Activated T-cell treated with anti-CD3 and anti-CD28 coated beads for 24 hours (primary cell): ENCODE data around the gene TSPAN1.

Experiments used
- DNase-seq: peaks from one replicate; pipeline ENCODE4 v3.0.0-alpha.2; 2020; ENCODE audit warnings: low read depth

The TSPAN1 gene

DNA sequence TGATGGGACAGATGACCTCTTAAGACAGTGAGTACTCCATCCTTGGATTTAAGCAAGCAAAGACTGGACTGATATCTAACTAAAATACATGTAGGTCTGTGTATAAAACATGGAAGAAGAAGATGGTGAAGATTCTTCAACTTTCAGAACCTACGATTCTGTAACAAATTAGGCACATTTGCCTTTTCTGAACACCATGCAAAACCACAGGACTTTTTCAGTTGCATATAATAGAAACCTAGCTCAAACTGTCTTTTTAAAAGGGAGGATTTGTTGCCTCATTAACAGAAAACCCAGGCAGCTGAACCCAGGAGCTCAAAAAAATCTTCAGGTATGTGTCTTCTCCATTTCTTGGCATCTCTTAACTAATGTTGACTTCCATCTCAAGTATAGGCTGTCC is 14.7 kb upstream of the TSPAN1 start:
- DNase-seq = no peak

DNA sequence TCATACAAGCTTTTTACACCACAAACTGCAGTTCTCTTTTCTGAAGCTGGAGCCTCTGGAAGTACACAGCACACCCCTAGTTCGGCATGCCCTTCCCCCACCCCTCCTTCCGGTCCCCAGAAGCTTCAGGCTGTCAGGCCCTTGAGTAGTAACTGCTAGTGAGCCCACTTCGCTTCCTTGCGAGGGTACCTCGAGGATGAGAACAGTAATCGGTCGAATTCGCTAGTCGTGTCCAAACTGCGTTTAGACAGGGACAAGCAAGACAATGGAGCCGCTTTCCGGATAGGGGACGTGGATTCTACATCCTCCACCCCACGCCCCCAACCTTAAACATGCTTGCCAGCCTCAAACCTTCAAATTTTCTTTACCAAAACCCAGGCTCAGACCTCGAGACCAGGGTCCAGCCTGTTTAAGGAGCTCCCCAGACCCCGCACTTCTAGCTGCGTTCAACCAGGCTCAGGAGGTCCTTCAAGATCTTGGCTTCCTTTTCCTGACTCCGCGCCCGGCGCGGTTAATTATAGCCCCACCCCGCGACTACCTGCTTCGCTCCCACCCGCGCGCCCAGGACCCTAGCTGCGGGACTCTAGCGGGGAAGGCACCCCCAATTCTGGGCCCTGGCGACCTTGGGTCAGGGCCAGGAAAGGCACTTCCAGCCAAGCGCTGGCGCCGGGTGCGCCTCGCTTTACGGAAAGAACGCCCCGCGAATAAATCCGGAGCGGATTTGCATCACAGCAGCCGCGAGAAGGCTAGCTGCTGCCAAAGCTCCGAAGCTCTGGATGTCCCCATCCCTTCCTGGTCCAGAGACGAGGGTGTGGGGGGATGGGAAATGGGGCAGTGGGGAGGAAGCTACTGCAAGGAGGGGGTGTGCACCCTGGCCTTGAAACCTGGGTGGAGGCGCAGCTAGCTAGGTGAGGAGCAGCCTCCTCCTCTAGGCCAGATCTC is 8.1 kb upstream of the TSPAN1 start:
- peak; percentile 23 for DNase-seq

- no peak for DNase-seq
Observed at GRCh38 chr1:46168477-46168876, 6.4 kb upstream of the TSPAN1 start.

DNA sequence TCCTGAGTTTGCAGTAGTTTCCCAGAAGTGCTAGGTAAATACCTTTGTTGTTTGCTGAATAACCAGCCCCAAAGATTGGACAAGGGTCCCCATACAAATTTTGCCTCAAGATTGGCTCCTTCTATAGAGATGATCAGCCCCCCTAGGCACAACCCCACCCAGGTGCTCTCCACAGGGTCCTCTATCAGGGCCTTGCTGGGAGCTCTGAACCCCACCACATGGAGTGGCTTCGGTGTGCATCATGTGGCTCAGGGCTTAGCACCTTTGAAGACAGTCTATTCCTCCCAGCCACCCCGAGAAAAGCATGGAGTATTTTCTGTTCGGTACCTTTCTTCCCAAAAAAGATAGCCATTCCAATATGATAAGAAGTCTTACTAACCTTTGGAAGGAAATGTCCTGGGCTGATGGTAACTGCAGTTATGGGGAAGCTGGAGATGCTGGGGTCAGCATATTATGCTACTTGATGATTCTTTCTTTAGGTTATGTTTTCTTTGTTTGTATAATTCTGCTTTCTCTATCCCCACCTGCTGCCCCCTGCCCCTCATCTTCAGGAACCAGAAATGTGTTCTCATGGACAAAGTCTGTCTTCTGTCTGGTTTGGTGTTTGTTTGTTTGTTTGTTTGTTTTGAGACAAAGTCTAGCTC is 5.0 kb upstream of the TSPAN1 start:
- no peak for DNase-seq

- no peak for DNase-seq
Observed at GRCh38 chr1:46171351-46171750, 3.5 kb upstream of the TSPAN1 start.

DNA sequence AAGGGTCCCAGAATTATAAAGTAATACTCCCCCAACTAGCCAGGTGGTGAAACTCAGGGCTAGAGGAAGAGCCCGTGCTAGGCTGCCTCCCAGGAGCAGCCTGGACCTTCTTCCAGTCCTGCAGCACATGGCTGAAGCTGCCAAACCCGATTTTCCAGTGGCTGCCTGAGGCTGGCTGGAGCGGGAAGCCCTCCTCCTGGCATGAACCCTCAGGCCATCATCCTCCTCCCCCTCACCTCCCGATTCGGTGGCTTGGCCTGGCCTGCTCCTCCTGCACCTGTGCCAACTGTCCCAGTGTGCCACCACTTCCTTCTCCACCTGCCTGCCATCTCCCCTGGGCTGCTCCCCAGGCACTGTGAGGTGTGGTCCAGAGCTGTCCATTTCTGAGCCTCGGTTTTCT is 3.0 kb upstream of the TSPAN1 start:
- DNase-seq = no peak

GRCh38 chr1:46172321-46172720 is 2.6 kb upstream of the TSPAN1 start:
- DNase-seq = no peak

DNA sequence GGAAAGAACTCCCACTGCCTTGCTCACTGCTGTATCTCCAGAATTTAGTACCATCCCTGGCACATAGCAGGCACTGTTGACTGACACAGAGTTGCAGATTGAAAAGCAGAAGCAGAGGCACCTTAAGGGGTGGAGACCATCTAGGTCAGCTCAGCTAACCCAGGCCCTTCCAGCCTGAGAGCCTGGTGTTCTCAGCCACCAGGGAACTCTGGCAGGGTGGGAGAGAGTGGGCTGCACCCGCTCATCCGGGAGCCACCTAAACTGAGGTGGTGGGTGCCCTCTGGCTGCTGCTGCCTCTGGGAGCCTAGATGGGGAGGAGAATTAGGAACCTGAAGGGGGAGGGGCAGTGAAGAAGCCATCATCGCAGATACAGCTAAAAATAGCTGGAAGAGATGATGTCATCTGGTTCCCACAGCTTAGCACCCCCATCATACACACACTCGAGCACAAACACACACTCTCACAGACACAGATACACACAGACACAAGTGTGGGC is 1.5 kb upstream of the TSPAN1 start:
- DNase-seq = no peak

- no peak for DNase-seq
Observed at GRCh38 chr1:46175243-46175642, 356 bp downstream of the TSPAN1 start.

- no peak for DNase-seq
Observed at GRCh38 chr1:46176211-46176865, 1.5 kb downstream of the TSPAN1 start, which contains the start of gene P3R3URF. P3R3URF (minus strand) TSS chr1:46176488; CDS start chr1:46176471, 17 bp downstream.

DNA sequence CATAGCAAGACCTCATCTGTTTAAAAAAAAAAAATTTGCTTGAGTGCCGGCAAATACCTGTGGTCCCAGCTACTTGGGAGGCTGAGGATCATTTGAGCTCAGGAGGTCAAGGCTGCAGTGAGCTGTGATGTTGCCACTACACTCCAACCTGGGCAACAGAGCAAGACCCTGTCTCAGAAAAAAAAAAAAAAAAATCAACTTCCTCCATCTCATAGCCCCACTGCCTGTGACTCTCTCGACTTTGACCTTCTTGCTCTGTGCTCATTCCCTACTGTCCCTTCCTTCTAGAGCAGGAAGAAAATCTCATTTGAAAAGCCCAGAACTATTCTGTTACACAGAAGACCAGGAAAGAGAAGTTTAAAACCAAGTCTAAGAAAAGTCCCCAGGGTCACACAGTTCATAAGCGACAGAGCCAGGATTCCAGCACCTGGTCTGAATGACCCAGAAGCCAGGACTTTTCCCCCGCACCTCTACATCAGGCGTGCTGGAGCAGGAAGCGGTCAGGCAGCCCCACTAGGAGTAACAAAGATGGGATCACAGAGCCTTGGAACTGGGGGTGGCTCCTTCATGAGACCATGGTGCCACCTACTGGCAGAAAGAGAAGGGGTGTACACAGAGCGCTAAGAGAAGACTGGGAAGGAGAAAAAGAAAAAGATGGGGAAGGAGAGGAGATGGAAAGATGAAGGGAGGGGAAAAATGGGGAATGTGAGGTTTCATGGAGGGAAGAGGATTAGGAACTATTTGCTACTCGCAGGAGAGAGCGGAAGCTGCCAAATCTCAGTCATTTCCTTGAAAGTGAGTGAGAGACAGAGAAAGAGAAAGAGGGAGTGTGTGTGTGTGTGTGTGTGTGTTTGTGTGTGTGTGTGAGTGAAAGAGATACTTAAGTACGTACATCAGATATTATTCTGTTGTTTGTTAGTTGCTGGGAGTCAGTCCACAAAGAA is 4.5 kb downstream of the TSPAN1 start:
- peak; percentile 48 for DNase-seq

- DNase-seq = no peak
Observed at GRCh38 chr1:46180082-46180616, 5.3 kb downstream of the TSPAN1 start.

GRCh38 chr1:46181343-46182260 is 6.7 kb downstream of the TSPAN1 start:
- DNase-seq = no peak

DNA sequence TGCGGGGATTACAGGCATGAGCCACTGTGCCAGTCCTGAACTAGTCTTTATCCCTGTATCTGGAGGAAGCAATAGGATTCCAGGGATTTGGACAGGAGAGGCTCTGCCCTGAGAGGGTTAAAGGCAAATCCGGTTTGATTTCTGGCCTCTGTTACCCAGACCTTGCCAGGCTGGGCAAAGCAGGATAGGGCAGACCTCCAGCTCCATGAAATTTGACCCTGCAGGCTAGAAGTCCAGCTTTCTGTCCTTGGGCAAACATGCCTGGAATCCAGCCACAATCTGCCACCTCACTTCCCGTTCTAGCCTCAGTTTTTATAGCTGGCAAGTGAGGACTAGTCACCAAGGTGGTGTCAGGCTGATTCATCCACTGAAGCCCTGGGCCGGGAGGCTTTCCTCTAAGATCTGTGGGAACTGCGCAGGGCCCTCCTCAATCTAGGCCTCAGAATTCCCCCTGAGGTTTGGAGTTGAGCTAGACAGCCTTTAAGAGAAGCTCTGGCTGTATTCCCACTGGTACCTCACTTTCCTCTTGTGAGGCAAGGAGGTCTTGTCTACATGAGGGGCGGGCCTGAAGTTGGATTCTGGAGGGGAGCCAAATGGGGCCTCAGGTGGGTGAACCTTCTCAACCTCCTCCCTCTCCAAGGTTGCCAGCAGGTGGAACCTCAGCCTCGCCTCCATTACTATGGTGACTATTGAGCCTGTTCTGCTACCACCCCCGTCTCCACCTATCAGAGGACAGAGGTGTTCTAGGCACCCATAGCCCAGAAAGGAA is 8.4 kb downstream of the TSPAN1 start:
- no peak for DNase-seq

- no peak for DNase-seq
Observed at GRCh38 chr1:46183926-46184557, 9.2 kb downstream of the TSPAN1 start.

DNA sequence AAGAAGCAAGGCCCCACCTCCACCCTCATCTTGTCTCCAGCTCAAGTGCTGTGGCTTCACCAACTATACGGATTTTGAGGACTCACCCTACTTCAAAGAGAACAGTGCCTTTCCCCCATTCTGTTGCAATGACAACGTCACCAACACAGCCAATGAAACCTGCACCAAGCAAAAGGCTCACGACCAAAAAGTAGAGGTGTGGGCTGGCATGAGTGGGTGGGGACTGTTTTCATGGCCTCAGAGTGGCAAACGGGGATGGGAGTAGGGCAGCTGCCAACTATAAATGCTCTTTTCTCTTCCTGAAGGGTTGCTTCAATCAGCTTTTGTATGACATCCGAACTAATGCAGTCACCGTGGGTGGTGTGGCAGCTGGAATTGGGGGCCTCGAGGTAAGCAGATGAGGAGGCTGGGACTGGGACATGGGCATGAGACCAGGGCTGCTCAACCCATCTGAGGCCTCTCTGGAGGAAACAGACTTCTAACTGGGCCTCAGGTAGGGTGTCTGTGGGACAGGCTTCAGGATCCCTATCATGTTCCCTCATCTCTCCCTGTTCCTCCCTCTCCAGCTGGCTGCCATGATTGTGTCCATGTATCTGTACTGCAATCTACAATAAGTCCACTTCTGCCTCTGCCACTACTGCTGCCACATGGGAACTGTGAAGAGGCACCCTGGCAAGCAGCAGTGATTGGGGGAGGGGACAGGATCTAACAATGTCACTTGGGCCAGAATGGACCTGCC is 10.2 kb downstream of the TSPAN1 start:
- DNase-seq = peak; percentile 54

- DNase-seq = no peak
Observed at GRCh38 chr1:46186076-46186475, 11.2 kb downstream of the TSPAN1 start.
